ENCODE measurements around the gene AZGP1. TPM values are rescaled to one million over a fixed set of nuclear protein-coding genes. Genes with fewer than 3 reads are reported as not detected.
"Not testable (repeated sequence)": the region's sequence is repeated elsewhere in the genome, so short reads cannot be mapped to it uniquely, and the experiment has no call there.

AZGP1 gene
- total RNA-seq, 1 experiment from 2014 or later = 1.6 TPM

DNA sequence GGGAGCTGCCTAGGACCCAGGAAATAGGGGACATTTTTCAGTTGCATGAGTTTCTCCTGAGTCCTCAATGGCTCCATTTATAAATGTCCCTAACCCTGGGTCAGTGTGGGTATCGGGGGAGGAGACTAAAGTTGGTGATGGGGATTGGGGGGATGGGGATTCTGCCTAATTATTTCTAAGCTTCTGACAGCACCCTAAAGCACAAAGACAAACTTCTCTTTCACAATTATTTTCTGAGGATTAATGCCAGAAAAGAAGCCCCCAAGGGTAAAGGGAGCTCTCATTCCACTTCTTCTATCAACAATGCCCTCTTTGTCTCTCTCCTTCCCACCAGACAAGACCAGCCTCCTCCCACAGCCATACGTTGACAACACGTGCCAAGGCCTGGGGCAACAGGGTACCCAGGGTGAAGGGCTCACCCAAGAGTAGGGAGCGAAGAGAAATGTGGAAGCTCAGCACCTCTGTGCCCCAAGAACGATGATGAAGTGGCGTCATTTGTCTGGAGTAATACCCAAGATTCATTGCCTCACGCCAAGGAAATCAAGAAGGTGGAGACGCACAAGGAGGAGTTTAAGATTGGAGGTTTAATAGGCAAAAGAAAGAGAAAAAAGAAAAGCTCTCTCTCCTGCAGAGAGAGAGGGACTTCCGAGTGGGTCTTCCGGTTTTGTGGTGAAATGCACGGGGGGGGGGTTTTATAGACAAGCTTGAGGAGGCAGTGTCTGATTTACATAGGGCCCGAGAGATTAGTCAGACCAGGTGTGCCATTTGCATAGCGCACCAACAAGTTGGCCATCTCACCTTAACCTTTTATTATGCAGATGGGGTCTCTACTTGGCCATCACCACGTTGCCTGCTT, 32.0 kb downstream of the AZGP1 start:
- Mint-ChIP-seq H3K36me3 (peaks cover 48% of the 10 kb centered on the region), H3K4me1 (peaks cover 44% of the 10 kb centered on the region), H3K4me3 (peak overlapping the region; percentile 60), H3K9me3 (peaks cover 44% of the 10 kb centered on the region), H3K27me3 (ENCODE audit: low read depth) (peaks cover 1% of the 10 kb centered on the region; the same call in 1 of the 2 replicates), H3K27ac (peak overlapping the region; percentile 100)
- DNase-seq (ENCODE audit: low spot score) (peak; percentile 69), ATAC-seq (peak; percentile 94)
- POLR2A ChIA-PET = interaction anchor here (0.5 to 1.5 kb wide), 12 partner anchors 10 to 583 kb away, joined by 3 to 9 read pairs (median 6); partner anchors contain the start of genes GJC3 and ZCWPW1
- TF ChIP-seq ZBTB21 (CRISPR knock-in tag; IDR thresholded peaks at IDR 0.05; ENCODE audit: borderline replicate concordance) (no peak), MYBL2 (CRISPR knock-in tag; IDR thresholded peaks at IDR 0.05) (peak; percentile 60; the same call in 1 of the 2 replicates), TEAD1 (CRISPR knock-in tag; IDR thresholded peaks at IDR 0.05) (peak; percentile 70; the same call in 1 of the 2 replicates), FOXP1 (CRISPR knock-in tag; IDR thresholded peaks at IDR 0.05; ENCODE audit: borderline replicate concordance) (no peak), ETV6 (CRISPR knock-in tag; IDR thresholded peaks at IDR 0.05) (peak; percentile 47; the same call in 1 of the 2 replicates), FOXK1 (CRISPR knock-in tag; IDR thresholded peaks at IDR 0.05) (peak; percentile 67; the same call in 1 of the 2 replicates), ZNF219 (CRISPR knock-in tag; IDR thresholded peaks at IDR 0.05; ENCODE audit: borderline replicate concordance) (no peak), FOXJ3 (CRISPR knock-in tag; IDR thresholded peaks at IDR 0.05; ENCODE audit: borderline replicate concordance) (peak; percentile 21; the same call in 1 of the 2 replicates), CBFB (CRISPR knock-in tag; IDR thresholded peaks at IDR 0.05; ENCODE audit: low read depth) (0 out of 2 replicates have a peak, but pooled peaks have one; percentile 18), NFATC4 (CRISPR knock-in tag; IDR thresholded peaks at IDR 0.05) (peak; percentile 14; the same call in 1 of the 2 replicates), SP1 (CRISPR knock-in tag; conservative IDR thresholded peaks at IDR 0.05) (peak; percentile 68; the same call in 1 of the 2 replicates)
- TF ChIP-seq, protein P1, sequence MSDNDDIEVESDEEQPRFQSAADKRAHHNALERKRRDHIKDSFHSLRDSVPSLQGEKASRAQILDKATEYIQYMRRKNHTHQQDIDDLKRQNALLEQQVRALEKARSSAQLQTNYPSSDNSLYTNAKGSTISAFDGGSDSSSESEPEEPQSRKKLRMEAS (CRISPR knock-in tag; IDR thresholded peaks at IDR 0.05) = peak; percentile 86; the same call in 1 of the 2 replicates
- TF ChIP-seq, protein P2, sequence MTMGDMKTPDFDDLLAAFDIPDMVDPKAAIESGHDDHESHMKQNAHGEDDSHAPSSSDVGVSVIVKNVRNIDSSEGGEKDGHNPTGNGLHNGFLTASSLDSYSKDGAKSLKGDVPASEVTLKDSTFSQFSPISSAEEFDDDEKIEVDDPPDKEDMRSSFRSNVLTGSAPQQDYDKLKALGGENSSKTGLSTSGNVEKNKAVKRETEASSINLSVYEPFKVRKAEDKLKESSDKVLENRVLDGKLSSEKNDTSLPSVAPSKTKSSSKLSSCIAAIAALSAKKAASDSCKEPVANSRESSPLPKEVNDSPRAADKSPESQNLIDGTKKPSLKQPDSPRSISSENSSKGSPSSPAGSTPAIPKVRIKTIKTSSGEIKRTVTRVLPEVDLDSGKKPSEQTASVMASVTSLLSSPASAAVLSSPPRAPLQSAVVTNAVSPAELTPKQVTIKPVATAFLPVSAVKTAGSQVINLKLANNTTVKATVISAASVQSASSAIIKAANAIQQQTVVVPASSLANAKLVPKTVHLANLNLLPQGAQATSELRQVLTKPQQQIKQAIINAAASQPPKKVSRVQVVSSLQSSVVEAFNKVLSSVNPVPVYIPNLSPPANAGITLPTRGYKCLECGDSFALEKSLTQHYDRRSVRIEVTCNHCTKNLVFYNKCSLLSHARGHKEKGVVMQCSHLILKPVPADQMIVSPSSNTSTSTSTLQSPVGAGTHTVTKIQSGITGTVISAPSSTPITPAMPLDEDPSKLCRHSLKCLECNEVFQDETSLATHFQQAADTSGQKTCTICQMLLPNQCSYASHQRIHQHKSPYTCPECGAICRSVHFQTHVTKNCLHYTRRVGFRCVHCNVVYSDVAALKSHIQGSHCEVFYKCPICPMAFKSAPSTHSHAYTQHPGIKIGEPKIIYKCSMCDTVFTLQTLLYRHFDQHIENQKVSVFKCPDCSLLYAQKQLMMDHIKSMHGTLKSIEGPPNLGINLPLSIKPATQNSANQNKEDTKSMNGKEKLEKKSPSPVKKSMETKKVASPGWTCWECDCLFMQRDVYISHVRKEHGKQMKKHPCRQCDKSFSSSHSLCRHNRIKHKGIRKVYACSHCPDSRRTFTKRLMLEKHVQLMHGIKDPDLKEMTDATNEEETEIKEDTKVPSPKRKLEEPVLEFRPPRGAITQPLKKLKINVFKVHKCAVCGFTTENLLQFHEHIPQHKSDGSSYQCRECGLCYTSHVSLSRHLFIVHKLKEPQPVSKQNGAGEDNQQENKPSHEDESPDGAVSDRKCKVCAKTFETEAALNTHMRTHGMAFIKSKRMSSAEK (CRISPR knock-in tag; IDR thresholded peaks at IDR 0.05; ENCODE audit: borderline replicate concordance) = peak; percentile 86; the same call in 1 of the 2 replicates
- CTCF ChIA-PET = interaction anchor here (0.6 to 2.5 kb wide), 9 partner anchors 10 to 384 kb away, joined by 3 to 17 read pairs (median 6); partner anchors contain the start of genes GJC3 and TRIM4

GRCh38 chr7:99938296-99938695, 37.5 kb downstream of the AZGP1 start:
- peaks cover 27% of the 10 kb centered on the region for H3K4me1 Mint-ChIP-seq
- TF ChIP-seq, protein P3, sequence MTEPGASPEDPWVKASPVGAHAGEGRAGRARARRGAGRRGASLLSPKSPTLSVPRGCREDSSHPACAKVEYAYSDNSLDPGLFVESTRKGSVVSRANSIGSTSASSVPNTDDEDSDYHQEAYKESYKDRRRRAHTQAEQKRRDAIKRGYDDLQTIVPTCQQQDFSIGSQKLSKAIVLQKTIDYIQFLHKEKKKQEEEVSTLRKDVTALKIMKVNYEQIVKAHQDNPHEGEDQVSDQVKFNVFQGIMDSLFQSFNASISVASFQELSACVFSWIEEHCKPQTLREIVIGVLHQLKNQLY (CRISPR knock-in tag; IDR thresholded peaks at IDR 0.05) = no peak
- TF ChIP-seq ZNF317 (CRISPR knock-in tag; IDR thresholded peaks at IDR 0.05; ENCODE audit: borderline replicate concordance, low read depth) = peak; percentile 100
- H3K4me3 Mint-ChIP-seq = no peak overlapping the region
- no peak for DNase-seq (ENCODE audit: low spot score)
- ATAC-seq = no peak
- ChIA-PET CTCF (no interaction called here), POLR2A (no interaction called here)
- H3K27me3 Mint-ChIP-seq (ENCODE audit: low read depth) = peaks cover 5% of the 10 kb centered on the region; the same call in 1 of the 2 replicates
- no peak overlapping the region for H3K27ac Mint-ChIP-seq
- H3K36me3 Mint-ChIP-seq = peaks cover 60% of the 10 kb centered on the region
- peaks cover 58% of the 10 kb centered on the region for H3K9me3 Mint-ChIP-seq

DNA sequence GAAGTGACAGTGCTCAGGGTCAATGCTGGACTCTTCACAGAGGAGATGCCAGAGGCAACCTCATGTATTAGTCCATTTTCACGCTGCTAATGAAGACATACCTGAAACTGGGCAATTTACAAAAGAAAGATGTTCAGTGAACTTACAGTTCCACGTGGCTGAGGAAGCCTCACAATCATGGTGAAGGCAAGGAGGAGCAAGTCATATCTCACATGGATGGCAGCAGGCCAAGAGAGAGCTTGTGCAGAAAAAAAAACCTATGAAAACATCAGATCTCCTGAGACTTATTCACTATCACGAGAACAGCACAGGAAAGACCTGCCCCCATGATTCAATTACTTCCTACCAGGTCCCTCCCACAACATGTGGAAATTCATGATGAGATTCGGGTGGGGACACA, 40.8 kb downstream of the AZGP1 start:
- H3K27ac Mint-ChIP-seq; DNase-seq (ENCODE audit: low spot score); POLR2A ChIA-PET; H3K4me3 Mint-ChIP-seq; H3K27me3 Mint-ChIP-seq (ENCODE audit: low read depth); CTCF ChIA-PET; ATAC-seq: not testable (repeated sequence)
- peaks cover 45% of the 10 kb centered on the region for H3K36me3 Mint-ChIP-seq
- H3K4me1 Mint-ChIP-seq = peaks cover 25% of the 10 kb centered on the region
- H3K9me3 Mint-ChIP-seq = peaks cover 45% of the 10 kb centered on the region

Measured in WTC11 (cell line).